ENCODE measurements around the gene SH3PXD2B.

GRCh38 chr5:172492097-172492840, 37.9 kb upstream of the SH3PXD2B start:
- no peak for TF ChIP-seq CTCF (conservative IDR thresholded peaks at IDR 0.05 in 1 of 2, IDR thresholded peaks at IDR 0.05 in 1 of 2; ENCODE audit: low read depth in 1 of 2, low read length in 2 of 2)
- TF ChIP-seq EZH2 (IDR thresholded peaks at IDR 0.05; ENCODE audit: low read length, missing control alignments) = no peak
